GM04503 (cell line): ENCODE data around the gene WDR89.
"Not testable (repeated sequence)": the region's sequence is repeated elsewhere in the genome, so short reads cannot be mapped to it uniquely, and the experiment has no call there.

Experiments
- DNase-seq: peaks from one replicate; pipeline ENCODE4 v3.0.0-alpha.2; 2012; ENCODE audit warnings: low read depth

WDR89 gene

DNA sequence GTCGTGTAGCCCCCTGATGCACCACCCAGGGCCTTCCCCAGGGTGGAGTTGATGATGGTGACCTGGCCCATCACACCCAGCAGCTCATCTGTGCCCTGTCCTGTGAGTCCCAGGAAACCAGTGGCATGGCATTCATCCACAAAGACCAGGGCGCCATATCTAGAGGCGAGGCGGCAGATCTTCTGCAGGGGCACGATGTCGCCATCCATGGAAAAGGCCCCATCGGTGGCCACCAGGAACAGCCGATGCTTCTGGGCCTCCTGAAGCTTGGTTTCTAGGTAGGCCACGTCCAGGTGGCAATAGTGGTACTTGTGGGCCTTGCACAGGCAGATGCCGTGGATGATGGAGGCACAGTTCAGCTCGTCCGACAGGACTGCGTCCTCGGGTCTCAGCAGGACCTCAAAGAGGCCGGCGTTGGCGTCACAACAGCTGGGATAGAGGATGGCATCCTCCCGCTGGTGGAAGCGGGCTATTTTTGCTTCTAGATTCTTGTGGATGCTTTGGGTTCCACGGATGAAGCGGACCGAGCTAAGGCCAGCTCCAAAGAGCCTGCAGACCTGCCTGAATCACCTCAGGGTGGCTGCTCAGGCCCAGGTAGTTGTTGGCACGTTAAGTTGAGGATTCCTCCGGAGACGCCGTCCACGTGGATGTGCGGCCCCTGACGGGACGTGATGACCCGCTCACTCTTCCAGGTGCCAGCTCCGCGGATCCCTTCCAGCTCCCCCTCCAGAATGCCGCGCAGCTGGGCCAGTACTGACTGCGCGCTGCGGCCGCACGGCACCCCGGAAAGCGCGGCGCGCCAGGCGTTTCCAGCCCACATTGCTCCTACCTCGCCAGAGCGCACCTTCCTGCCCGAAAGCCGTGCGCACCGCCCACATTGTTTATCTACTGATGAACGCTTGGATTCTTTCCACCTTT lies 47.0 kb downstream of the WDR89 start:
- DNase-seq = no peak

DNA sequence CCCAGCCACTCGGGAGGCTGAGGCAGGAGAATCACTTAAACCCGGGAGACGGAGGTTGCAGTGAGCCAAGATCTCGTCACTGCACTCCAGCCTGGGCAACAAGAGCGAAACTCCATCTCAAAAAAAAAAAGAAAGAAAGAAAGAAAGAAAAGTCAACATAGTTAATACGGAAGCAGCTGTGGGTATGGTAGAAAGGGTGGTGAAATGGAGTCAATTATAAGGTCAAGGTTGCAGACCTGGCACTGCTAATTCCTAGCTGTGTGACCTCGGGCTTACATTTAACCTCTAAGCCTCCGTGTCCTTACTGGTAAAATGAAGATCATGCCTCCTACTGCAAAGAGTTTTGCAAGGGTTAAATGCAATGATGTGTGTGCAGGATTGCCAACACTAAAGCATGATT lies 58.6 kb downstream of the WDR89 start:
- DNase-seq = not testable (repeated sequence)

DNA sequence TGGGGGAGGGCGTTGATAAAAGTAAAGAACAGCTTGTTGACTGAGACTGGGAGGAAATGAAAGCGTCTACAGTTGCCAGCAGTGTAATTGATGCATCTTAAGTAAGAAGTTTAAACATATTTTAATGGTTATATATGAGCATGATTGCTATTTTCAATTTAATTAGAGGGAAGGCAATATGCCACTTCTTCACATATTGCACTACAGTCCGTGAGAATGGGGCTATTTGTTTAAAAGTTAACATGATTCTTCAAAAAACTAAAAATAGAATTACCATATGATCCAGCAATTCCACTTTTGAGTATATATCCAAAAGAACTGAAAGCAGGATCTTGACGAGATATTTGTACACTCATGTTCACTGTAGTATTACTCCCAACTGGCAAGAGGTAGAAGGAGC lies 60.2 kb downstream of the WDR89 start:
- no peak for DNase-seq

DNA sequence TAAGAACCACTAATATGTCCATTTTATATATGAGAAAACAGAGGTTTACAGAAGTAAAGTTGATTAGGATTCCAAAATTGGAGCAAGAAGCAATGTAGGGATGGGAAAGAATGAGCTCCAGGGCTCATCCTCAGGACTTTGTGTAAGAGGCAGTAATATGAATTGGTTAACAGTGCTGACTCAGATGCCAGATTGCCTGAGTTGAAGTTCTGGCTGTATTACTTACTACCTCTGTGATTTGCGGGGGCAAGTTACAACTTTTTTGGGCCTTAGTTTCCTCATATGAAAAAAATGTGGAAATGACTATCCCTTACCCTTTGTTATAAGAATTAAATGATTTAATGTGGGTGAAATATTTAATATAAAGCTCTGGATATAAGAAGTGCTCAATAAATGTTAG lies 63.4 kb downstream of the WDR89 start:
- DNase-seq = no peak

DNA sequence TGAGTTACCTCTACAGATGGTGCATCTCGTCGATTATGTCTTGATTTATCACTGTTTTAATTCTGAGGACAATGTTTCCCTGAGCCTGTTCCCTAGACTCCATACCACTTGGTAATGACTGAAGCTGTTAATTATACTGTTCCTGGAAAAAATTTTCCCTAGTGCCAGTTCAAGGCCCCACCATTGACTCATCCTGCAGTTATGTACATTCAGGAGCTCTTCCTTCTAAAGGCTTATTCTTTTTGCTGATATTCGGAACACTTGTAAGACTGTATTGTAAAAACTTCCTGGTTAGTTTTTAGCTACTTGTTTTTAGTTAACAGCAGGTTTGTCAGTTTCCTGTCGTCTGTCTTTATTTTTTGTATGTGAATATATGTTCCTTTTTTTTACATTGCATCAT lies 68.1 kb downstream of the WDR89 start:
- no peak for DNase-seq

DNA sequence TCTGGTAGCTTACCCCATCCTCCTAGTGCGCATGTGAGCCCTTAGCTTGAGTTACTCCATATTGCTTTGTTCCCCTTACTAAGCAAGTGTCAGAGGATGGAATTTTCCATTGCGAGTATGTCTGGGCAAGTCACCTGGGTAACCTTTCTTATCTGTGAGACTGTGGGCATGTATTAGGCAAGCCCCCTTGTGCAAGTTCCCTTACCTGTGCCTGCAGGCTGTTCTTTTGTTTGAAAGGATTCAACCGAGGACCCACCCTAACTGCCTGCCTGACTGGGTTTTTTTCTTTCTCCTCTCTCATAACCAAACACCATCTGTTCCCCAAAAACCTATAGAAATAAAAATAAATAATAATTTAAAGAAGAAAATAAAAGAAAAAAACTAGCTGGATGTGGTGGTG lies 76.2 kb downstream of the WDR89 start:
- no peak for DNase-seq

DNA sequence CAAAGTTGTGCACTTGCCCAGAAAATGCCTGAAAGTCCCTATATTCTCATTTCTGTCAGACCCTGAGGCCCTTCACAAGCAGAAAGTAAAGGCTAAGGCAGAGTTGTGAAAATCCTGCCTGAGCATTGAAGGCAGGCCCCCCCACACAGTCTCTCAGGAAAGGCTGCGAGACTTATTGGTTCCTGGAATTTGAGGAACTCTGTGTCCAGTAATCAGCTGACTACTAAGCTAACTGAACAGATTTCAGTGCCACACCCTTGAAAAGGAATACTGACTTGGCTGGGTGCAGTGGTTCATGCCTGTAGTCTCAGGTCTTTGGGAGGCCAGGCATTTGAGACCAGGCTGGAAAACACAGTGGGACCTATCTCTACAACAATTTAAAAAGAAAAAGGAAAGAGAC lies 77.4 kb downstream of the WDR89 start:
- DNase-seq = no peak

DNA sequence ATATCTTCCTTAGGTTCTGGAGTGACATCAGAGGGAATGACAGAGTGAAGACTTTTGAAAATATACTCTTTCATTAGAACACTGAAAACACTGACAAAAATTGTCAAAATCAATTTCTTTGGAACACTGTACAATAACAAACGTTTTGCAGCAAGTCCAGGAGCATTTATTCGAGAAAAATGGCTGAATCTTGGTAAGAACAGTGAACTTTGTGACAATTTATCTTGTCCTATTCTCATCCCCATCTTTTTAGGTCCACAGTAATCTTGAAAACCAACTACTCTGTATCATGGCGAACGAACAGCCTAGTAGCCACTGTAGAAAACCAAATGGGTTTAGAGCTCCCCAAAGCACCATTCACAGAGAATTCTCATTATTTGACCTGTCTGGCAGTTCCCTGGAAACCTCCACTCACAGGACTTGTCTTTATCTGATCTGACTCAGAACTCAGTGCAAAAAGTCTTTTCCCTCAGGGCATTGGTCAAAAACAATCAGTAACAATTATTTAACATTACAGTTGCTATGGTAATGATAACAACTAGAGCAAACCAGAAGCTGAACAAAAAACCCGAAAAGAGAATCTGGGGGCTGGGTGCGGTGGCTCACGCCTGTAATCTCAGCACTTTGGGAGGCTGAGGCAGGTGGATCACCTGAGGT lies 78.2 kb downstream of the WDR89 start:
- no peak for DNase-seq

DNA sequence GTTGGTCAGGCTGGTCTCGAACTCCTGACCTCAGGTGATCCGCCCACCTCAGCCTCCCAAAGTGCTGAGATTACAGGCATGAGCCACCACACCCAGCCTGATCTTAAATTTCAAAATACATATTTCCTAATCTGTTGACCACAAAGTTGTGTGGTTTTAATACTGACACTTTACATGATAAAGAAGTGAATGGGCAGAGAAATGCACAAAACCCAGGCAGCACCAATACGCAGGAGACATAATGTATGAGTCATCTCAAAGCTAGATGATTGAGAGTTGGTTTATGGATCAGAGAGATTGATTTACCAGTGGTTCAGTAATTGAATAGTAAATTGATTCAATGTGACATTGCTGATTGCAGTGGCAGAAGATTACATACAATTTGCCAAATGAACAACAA lies 79.3 kb downstream of the WDR89 start:
- no peak for DNase-seq

DNA sequence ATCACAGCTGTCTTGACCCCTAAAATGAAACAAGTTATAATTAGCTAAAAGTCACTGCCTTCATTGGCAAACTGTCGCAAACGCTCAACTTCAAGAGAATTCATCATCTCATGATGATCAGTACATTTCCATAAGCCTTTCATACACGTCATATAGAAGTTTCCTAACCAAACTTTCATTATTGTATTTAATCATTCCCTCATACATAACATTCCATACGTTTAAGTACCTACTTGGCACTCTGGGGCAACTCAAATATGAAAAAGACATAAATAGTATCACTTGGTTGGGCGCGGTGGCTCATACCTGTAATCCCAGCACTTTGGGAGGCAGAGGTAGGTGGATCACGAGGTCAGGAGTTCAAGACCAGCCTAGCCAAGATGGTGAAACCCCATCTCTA lies 86.1 kb downstream of the WDR89 start:
- DNase-seq = no peak

DNA sequence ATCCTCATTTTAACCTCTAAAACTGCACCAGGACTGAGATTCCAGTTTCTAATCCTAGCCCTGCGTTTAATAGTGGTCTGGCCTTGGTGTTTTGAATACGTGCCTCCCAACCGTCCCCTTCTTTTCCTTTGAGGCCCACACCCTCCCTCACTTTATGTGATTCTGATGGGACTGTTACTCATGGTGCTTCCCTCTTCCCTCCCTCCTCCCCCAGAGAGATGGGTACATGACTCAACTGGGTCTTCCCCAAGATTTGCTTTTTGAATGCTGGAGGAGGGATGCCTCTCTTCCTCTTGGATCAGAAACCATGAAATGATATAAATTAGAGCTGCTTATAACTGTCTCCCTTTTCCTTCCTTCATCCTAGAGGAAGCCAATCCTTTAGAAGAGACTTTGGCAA lies 90.3 kb downstream of the WDR89 start:
- DNase-seq = no peak

DNA sequence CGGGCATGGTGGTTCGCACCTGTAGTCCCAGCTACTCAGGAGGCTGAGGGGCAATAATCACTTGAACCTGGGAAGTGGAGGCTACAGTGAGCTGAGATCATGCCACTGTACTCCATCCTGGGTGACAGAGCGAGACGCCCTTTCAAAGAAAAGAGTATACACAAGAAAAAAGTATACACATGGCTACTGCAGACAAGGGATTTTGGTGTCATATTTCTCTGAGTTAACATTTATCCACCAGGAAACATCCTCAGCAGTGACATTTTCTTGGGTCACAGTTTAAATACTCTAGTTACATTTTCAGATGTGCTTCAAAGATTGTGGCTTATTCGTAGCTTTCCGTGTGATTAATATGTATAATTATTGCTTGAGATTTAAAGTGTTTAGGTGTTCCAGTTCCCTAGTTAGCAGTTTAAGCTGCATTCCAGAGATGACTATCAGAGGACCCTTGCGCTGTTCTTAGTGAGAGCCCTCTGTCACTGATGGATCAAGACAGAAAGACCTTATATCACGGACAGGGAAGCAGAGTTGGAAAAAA lies 93.8 kb downstream of the WDR89 start:
- no peak for DNase-seq
